Raji (cell line): Measurements from ENCODE around the gene ZNF584.

Experiments
- POLR2A ChIP-seq: IDR thresholded peaks from 2 replicates; pipeline ENCODE4 v1.6.1; 2011; ENCODE audit warnings: low read depth, low read length, control low read depth; ENCODE audit not compliant: insufficient read depth

The ZNF584 gene

DNA sequence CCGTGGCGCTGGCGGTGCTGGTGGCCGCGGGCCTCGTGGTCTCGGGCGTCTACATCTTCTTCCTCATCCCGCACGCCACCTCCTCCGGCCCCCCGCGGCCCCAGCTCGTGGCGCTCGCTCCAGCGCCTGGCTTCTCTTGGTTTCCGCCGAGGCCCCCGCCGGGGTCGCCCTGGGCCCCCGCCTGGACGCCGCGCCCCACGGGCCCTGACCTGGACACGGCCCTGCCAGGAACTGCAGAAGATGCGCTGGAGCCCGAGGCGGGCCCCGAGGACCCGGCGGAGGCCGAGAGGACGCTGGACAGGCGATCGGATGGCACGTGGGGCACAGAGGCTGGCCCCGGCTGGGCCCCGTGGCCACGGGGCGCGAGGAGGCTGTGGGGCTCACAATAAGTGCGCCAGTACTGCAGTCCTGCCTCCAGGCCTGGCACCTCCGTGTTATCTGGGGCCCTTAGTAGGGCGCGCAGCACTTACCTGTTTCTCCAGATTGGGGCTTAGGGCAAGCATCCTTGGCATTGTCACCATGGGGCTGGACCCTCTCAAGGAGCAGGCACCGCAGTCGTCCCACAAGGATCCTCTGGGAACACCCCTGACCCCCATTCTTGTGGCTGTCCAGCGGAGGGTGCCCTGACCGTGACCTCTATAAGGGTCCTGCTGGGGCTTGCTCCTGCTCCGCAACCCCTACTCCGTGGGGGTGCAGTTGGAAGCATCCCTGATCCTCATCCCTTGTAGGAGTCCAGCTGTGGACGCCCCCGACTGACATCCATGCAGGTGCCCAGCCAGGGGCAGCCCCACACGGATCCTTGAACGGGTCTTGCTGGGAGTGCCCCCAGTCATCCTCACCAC is 11.5 kb upstream of the ZNF584 start:
- no peak for TF ChIP-seq POLR2A

GRCh38 chr19:58397533-58398037 is 10.9 kb upstream of the ZNF584 start:
- TF ChIP-seq POLR2A: no peak

GRCh38 chr19:58398087-58398486 is 10.4 kb upstream of the ZNF584 start:
- no peak for TF ChIP-seq POLR2A

DNA sequence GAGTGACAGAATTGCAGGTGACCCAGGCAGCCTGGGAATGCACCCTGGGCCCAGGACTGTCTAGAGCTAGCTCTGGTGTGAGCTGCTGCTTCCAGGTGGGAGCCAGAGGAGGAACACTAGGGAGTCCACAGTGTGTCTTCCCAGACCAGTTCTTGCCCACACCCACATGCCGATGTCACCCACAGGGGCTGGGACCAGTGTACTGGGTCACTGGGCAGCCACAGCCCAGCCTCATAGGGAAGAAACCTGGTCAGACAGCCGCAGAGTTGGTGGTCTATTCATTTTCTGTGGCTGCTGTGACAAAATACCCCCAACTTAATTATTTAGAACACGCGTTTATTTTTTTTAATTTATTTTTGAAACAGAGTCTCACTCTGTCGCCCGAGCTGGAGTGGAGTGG is 9.9 kb upstream of the ZNF584 start:
- TF ChIP-seq POLR2A: no peak

GRCh38 chr19:58399903-58400302 is 8.5 kb upstream of the ZNF584 start:
- TF ChIP-seq POLR2A: no peak

GRCh38 chr19:58400316-58400915 is 8.0 kb upstream of the ZNF584 start:
- no peak for TF ChIP-seq POLR2A

DNA sequence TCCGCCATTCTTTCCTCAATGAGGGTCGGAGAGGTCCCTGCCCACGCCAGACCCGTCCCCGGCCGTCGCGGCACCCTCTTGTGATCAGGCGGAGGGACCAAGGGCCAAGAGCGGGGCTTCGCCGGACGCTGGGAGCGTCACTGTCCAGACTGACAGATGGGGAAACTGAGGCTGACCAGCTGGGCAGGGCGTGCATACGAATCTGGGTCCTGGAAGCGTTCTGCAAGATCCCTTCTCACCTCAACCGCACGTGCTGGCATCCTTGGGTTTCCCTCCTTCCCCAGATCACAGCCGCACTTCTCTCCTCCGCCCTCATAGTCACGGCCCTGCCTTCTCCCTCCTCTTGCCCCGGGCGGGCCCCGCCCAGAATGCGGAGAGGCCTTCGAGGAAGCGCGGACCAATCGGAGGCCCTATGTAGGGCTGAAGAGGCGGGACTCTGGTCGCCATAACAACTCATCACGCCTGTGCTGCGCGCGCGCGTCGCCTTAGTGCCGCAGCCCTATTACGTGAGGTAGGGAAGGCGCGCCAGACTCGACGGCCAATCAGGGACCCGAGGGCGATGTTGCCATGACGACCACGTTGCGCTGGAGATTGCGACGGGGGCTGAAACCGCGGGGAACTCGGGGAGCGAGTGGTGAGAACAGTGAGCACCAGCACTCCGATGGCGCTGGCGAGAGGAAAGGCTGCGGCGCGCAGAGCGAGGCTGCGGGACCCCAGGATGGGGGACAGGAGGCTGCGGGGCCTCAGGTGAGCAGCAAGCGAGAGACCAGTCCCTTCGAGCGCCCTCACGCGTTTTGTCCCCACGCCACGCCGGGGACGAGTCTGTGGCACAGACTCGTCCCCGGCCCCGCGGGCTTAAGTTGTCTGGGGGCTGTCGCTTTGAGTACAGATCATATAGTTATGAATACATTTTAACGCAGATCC is 7.3 kb upstream of the ZNF584 start:
- peak; percentile 96 for TF ChIP-seq POLR2A

DNA sequence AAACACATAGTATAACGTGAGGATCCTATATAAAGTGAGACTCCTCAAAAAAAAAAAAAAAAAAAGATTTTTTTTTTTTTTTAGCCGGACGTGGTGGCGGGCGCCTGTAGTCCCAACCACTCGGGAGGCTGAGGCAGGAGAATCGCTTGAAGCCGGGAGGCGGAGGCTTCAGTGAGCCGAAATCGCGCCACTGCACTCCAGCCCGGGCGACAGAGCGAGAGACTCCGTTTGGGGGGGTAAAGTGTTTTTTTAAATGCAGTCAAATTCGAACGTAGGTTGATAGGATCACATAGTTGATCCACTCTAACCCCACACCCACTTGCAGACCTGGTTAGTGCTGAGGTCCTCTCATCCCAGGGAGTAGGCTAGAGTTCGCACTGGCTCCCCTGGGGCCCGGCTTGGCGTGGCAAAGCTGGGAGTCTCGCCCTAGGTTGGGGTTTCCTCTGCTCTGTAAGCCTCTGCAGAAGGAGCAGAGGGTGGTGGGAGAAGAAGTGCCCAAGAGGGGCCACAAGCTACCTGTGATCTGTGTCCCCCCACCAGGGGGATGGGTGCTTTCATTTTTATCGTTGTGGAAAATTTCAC is 6.5 kb upstream of the ZNF584 start:
- no peak for TF ChIP-seq POLR2A

DNA sequence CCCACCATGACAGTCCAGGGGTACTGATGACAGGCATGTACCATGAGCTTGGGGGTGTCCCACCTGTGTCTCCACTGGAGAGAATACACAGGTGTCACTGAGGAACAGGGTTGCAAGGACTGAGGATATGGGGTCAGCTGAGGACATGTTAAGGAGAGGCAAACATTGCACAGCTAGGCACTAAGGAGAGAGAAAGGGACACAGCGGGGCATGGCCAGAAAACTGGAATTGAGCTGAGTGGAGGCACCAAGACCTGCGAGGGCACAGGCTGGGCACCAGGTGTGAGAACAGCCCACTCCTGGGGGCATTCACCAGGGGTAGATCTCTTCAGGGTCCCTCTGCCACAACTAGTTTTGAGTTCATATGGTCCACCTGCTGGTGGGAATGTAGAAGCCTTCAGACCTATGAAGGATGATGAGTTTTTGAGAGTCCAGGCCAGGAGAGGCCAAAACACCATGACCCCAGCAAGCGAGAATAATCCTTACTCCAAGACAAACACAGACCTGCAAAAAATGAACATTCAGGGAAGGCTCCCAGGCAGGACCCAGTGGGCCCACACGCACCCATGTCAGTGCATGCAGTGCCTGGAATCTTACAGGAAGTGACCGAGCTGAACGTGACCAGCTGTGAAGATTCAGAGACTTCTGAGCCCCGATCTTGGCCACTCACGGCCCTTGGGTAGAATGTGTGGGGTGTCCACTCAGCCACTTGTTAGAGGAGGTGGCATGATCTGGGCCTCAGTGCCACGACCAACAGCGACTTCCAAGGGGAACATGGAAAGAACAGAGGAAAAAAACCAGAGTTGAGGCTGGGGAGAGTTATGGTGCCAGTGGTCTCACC is 1.4 kb upstream of the ZNF584 start:
- peak; percentile 29 for TF ChIP-seq POLR2A

DNA sequence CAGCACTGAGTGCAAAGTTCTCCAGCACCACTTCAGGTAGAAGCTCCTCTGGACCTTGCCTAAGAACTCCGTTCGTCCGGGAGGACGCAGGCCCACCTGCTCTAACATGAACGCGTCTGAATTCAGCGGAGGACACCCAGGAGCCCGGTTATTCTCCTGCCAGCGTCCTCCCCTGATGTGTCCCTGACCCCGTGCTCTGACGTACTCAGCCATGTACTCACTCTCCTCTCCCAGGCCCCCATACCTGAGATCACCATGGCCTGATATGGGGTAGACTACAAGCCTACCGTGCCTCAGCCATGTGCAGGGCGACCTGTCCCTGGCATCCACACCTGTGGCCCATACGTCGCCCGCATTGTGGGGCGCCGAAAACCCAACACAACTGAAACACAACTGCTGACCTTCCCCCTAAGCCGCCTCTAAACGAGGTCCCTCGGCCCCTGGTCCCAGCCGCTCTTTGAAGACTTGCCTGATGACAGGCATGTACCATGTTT is 744 bp upstream of the ZNF584 start:
- TF ChIP-seq POLR2A: no peak

DNA sequence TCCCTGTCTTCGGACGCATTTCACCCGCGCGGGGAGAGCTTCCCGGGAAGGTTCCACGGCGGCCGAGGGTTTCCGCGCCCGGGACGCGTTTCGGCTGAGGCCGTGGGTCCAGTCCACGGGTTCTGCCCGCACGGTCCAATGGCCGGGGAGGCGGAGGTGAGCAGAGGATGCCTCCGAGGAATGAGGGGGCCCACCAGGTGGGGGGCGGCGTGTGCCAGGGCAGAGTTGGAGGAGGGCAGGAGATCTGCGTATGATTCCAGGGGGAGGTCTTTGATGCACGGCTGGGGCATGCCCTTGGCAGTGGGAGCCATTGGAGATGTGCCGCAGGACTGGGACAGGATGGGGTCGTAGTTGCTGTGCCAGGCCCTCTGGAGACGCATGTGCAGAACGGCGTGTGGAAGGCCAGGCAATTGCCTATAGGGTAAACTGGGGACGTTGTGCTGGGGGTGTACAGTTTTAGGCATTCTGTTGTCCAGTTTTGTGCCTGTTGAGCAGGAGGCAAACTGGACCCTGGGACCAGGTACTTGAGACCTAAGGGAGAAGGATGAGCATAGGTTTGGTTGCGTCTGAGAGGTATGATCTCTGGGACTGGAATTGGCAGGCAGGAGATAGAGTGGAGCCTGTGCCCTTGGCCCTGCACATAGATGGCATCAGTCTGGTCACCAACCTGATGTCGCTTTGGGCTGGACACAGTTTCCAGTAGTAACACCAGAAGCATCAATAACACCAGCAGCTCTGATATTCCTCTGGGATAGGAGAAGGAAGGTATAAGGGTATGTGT is 751 bp downstream of the ZNF584 start:
- TF ChIP-seq POLR2A: no peak

DNA sequence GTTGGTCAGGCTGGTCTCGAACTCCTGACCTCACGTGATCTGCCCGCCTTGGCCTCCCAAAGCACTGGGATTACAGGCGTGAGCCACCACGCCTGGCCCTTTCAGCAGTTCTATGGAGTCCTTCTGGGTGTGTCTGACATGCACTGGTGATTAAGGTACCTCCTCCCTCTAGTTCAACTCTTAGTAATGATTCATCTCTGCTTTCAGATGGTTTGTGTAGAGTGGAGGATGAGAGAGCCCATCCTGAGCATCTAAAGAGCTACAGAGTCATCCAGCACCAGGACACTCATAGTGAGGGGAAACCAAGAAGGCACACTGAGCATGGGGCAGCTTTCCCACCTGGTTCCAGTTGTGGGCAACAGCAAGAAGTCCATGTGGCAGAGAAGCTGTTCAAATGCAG is 8.2 kb downstream of the ZNF584 start:
- no peak for TF ChIP-seq POLR2A

GRCh38 chr19:58417071-58417470 is 8.6 kb downstream of the ZNF584 start:
- no peak for TF ChIP-seq POLR2A
